ENCODE measurements around the gene APLP2.

APLP2 gene

GRCh38 chr11:130023204-130023603, 46.5 kb upstream of the APLP2 start:
- Histone ChIP-seq H3K4me3 (ENCODE audit: low read depth in 1 of 2, low read length in 2 of 2) (no peak overlapping the region), H3K27ac (ENCODE audit: low read length) (no peak overlapping the region), H3K27me3 (ENCODE audit: insufficient read depth, low read length, poor library complexity) (no peaks in the 10 kb centered on the region), H2AFZ (ENCODE audit: low read depth, low read length) (no peak overlapping the region), H3K4me2 (ENCODE audit: insufficient read depth, low read length) (no peak overlapping the region), H3K36me3 (ENCODE audit: insufficient read depth, low read length) (no peaks in the 10 kb centered on the region), H4K20me1 (ENCODE audit: insufficient read depth, low read length) (no peaks in the 10 kb centered on the region), H3K79me2 (ENCODE audit: insufficient read depth, low read length) (no peaks in the 10 kb centered on the region), H3K4me1 (ENCODE audit: insufficient read depth, low read length) (no peaks in the 10 kb centered on the region), H3K9ac (ENCODE audit: low read depth, low read length) (no peak overlapping the region), H3K9me3 (ENCODE audit: insufficient read depth, low read length, severe bottlenecking) (no peaks in the 10 kb centered on the region)
- no peak for DNase-seq
- ATAC-seq (ENCODE audit: insufficient read depth, low read depth) = no peak
- TF ChIP-seq EZH2 (IDR thresholded peaks at IDR 0.05; ENCODE audit: borderline replicate concordance, low read depth, low read length, severe bottlenecking) (no peak), CTCF (IDR thresholded peaks at IDR 0.05; ENCODE audit: borderline replicate concordance, extremely low read depth, low read length, poor library complexity, severe bottlenecking) (no peak)

GRCh38 chr11:130024361-130024760, 45.3 kb upstream of the APLP2 start:
- Histone ChIP-seq H3K27ac (ENCODE audit: low read length) (no peak overlapping the region), H3K9me3 (ENCODE audit: insufficient read depth, low read length, severe bottlenecking) (no peaks in the 10 kb centered on the region), H3K4me1 (ENCODE audit: insufficient read depth, low read length) (no peaks in the 10 kb centered on the region), H2AFZ (ENCODE audit: low read depth, low read length) (no peak overlapping the region), H3K4me2 (ENCODE audit: insufficient read depth, low read length) (no peak overlapping the region), H3K79me2 (ENCODE audit: insufficient read depth, low read length) (no peaks in the 10 kb centered on the region), H3K36me3 (ENCODE audit: insufficient read depth, low read length) (no peaks in the 10 kb centered on the region), H4K20me1 (ENCODE audit: insufficient read depth, low read length) (no peaks in the 10 kb centered on the region), H3K27me3 (ENCODE audit: insufficient read depth, low read length, poor library complexity) (no peaks in the 10 kb centered on the region), H3K4me3 (ENCODE audit: low read depth in 1 of 2, low read length in 2 of 2) (no peak overlapping the region), H3K9ac (ENCODE audit: low read depth, low read length) (no peak overlapping the region)
- TF ChIP-seq EZH2 (IDR thresholded peaks at IDR 0.05; ENCODE audit: borderline replicate concordance, low read depth, low read length, severe bottlenecking) (no peak), CTCF (IDR thresholded peaks at IDR 0.05; ENCODE audit: borderline replicate concordance, extremely low read depth, low read length, poor library complexity, severe bottlenecking) (no peak)
- no peak for ATAC-seq (ENCODE audit: insufficient read depth, low read depth)
- no peak for DNase-seq

- H2AFZ ChIP-seq (ENCODE audit: low read depth, low read length) = no peak overlapping the region
- no peak for ATAC-seq (ENCODE audit: insufficient read depth, low read depth)
- TF ChIP-seq EZH2 (IDR thresholded peaks at IDR 0.05; ENCODE audit: borderline replicate concordance, low read depth, low read length, severe bottlenecking) (no peak), CTCF (IDR thresholded peaks at IDR 0.05; ENCODE audit: borderline replicate concordance, extremely low read depth, low read length, poor library complexity, severe bottlenecking) (no peak)
Measured at GRCh38 chr11:130025371-130025770, 44.3 kb upstream of the APLP2 start.

GRCh38 chr11:130029137-130029536, 40.6 kb upstream of the APLP2 start:
- no peak overlapping the region for H3K9ac ChIP-seq (ENCODE audit: low read depth, low read length)

More at GRCh38 chr11:130025371-130025770, 44.3 kb upstream of the APLP2 start:
- Histone ChIP-seq H3K4me1 (ENCODE audit: insufficient read depth, low read length) (no peaks in the 10 kb centered on the region), H3K4me2 (ENCODE audit: insufficient read depth, low read length) (no peak overlapping the region), H3K79me2 (ENCODE audit: insufficient read depth, low read length) (no peaks in the 10 kb centered on the region), H3K9me3 (ENCODE audit: insufficient read depth, low read length, severe bottlenecking) (no peaks in the 10 kb centered on the region), H3K27ac (ENCODE audit: low read length) (no peak overlapping the region), H3K36me3 (ENCODE audit: insufficient read depth, low read length) (no peaks in the 10 kb centered on the region), H3K27me3 (ENCODE audit: insufficient read depth, low read length, poor library complexity) (no peaks in the 10 kb centered on the region), H3K9ac (ENCODE audit: low read depth, low read length) (no peak overlapping the region), H3K4me3 (ENCODE audit: low read depth in 1 of 2, low read length in 2 of 2) (no peak overlapping the region), H4K20me1 (ENCODE audit: insufficient read depth, low read length) (no peaks in the 10 kb centered on the region)
- DNase-seq = no peak

More at GRCh38 chr11:130029137-130029536, 40.6 kb upstream of the APLP2 start:
- Histone ChIP-seq H3K9me3 (ENCODE audit: insufficient read depth, low read length, severe bottlenecking) (no peaks in the 10 kb centered on the region), H2AFZ (ENCODE audit: low read depth, low read length) (no peak overlapping the region), H3K36me3 (ENCODE audit: insufficient read depth, low read length) (no peaks in the 10 kb centered on the region), H3K4me1 (ENCODE audit: insufficient read depth, low read length) (no peaks in the 10 kb centered on the region), H3K4me3 (ENCODE audit: low read depth in 1 of 2, low read length in 2 of 2) (no peak overlapping the region), H3K27me3 (ENCODE audit: insufficient read depth, low read length, poor library complexity) (no peaks in the 10 kb centered on the region), H3K27ac (ENCODE audit: low read length) (no peak overlapping the region), H3K4me2 (ENCODE audit: insufficient read depth, low read length) (no peak overlapping the region), H3K79me2 (ENCODE audit: insufficient read depth, low read length) (no peaks in the 10 kb centered on the region), H4K20me1 (ENCODE audit: insufficient read depth, low read length) (no peaks in the 10 kb centered on the region)
- ATAC-seq (ENCODE audit: insufficient read depth, low read depth) (no peak), DNase-seq (no peak)
- TF ChIP-seq CTCF (IDR thresholded peaks at IDR 0.05; ENCODE audit: borderline replicate concordance, extremely low read depth, low read length, poor library complexity, severe bottlenecking) = no peak
- TF ChIP-seq EZH2 (IDR thresholded peaks at IDR 0.05; ENCODE audit: borderline replicate concordance, low read depth, low read length, severe bottlenecking) = no peak

Measured in DND-41 (cell line).